GM10266 (cell line): Measurements from ENCODE around the gene SLC25A21.
"Not testable (repeated sequence)": the region's sequence is repeated elsewhere in the genome, so short reads cannot be mapped to it uniquely, and the experiment has no call there.

Experiments
- DNase-seq: peaks from one replicate; pipeline ENCODE4 v3.0.0; 2012; ENCODE audit errors: extremely low spot score
- CTCF ChIP-seq: IDR thresholded peaks from 2 replicates; pipeline ENCODE4 v1.5.1; 2012; ENCODE audit warnings: mild to moderate bottlenecking, low read depth; ENCODE audit not compliant: control insufficient read depth, insufficient read depth; ENCODE audit errors: missing control alignments

Gene SLC25A21

DNA sequence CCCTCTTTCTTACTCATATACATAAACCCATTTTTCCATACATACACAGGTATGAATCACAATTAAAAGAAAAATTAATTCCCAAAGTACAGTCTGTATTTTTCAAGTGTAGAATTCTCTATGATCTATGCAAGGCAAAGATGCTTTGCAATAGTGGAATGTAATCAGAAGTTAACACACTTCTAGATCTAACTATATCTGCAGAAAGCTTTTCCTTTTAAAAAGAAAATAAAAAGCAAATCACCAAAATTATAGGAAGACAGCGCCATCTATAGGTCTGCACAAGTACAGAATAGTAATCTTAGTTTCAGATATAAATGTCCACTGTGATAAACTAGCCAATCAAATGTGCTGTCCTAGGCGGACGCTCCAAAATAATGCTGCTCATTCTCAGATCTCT lies 22.0 kb downstream of the SLC25A21 start:
- TF ChIP-seq CTCF, result peak; percentile 41
- peak; percentile 12 for DNase-seq

GRCh38 chr14:37147310-37147880 lies 25.0 kb downstream of the SLC25A21 start:
- no peak for DNase-seq
- no peak for TF ChIP-seq CTCF

DNA sequence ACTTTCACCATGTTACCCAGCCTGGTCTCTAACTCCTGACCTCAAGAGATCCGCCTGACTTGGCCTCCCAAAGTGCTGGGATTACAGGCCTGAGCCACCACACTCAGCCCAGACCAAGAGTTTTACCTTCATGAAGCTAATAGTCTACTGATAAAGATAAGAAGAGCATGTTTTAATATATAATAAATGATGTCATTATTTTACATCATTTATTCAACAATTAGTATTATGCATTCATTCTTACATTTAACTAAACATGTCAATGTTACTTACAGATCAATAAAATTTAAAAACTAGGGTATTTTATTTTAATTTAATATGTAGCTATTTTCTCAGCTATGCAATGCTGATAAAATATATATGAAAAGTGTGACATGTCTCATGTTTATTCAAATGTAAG lies 26.0 kb downstream of the SLC25A21 start:
- not testable (repeated sequence) for DNase-seq

DNA sequence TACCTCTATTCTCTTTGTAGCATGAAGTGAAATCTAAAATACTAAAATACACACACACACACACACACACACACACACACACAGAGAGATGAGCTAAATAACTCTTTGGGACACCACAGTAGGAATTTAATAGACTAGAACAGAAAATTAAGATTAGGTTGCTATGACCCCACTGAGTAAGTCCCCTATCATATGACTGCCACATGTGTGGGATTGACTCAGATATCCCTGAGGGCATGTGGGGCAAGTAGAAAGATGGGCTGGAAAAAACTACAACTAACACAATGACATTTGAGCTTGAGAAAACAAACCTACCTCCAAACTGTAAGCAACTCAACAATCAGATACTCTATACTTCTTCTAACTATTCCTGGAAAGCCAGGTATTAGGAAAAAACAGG lies 27.0 kb downstream of the SLC25A21 start:
- no peak for DNase-seq
- no peak for TF ChIP-seq CTCF

GRCh38 chr14:37144729-37145363 lies 27.6 kb downstream of the SLC25A21 start:
- no peak for DNase-seq
- TF ChIP-seq CTCF, result no peak

DNA sequence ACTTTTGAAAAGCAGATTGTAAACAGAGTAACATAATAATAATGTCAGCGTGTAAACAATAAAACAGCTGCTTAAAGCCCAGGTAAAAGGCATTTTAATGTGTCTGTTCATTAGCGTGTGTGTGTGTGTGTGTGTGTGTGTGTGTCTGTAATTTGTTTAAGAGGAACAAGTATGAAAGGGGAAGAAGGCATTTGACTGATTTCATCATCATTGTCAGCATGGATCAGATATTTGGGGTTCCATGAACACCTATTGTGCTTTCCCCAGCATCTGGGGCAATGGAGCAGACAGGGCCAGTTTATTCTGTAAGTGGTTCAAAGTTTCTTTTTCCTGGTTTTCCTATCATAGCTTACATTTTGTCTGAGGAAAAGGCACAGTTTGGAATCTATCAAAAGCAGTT lies 28.9 kb downstream of the SLC25A21 start:
- no peak for DNase-seq
- no peak for TF ChIP-seq CTCF

DNA sequence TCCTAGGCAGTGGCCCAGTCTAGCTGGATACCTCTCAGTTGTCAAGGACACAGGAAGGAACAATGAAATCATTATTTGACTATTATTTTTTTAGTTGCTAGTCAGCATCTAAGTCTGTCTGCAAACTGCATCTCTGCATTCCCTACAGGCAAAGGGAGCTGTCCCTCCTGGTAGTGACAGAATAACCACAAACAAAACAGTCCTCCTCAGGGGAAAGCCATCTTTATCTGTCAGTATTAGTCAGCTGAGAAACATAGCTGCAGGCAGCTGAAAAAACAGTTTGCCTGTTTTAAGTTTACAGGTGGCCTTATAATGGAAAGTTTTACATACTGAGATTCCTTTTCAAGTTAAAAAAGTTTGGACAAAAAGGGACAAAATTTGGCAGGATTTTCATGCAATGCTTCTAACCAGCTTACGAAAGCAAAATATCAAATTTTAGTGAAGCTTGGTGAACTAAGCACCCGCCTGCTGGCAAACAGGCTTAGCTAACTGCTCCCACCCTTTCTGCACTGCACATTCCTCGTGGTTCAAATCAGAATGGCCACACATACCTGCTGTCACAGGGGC lies 29.5 kb downstream of the SLC25A21 start:
- DNase-seq, result no peak
- no peak for TF ChIP-seq CTCF
